T-helper 2 cell treated with Interferon-gamma antibody and Interleukin-4, amounts not matched to agents 5 μg/mL and 100 μg/mL, for 36 hours (primary cell): ENCODE results near the gene SLFN11.
"Not testable (repeated sequence)": the region's sequence is repeated elsewhere in the genome, so short reads cannot be mapped to it uniquely, and the experiment has no call there.

Experiments used
- DNase-seq: peaks from one replicate; pipeline ENCODE4 v3.0.0; 2021; ENCODE audit warnings: low spot score
- H3K27ac Mint-ChIP-seq: one replicate; pipeline ENCODE4 v1.8.0; 2021; ENCODE audit warnings: mild to moderate bottlenecking, mixed read lengths
- H3K27me3 Mint-ChIP-seq: one replicate; pipeline ENCODE4 v1.8.0; 2021; ENCODE audit warnings: low read depth, mixed read lengths
- H3K36me3 Mint-ChIP-seq: one replicate; pipeline ENCODE4 v1.8.0; 2021; ENCODE audit warnings: low read depth, mixed read lengths
- H3K4me1 Mint-ChIP-seq: one replicate; pipeline ENCODE4 v1.8.0; 2021; ENCODE audit warnings: low read depth, mixed read lengths
- H3K4me3 Mint-ChIP-seq: one replicate; pipeline ENCODE4 v1.8.0; 2022; ENCODE audit warnings: mild to moderate bottlenecking, moderate library complexity, mixed read lengths
- H3K9me3 Mint-ChIP-seq: one replicate; pipeline ENCODE4 v1.8.0; 2021; ENCODE audit warnings: mixed read lengths

SLFN11 gene

DNA sequence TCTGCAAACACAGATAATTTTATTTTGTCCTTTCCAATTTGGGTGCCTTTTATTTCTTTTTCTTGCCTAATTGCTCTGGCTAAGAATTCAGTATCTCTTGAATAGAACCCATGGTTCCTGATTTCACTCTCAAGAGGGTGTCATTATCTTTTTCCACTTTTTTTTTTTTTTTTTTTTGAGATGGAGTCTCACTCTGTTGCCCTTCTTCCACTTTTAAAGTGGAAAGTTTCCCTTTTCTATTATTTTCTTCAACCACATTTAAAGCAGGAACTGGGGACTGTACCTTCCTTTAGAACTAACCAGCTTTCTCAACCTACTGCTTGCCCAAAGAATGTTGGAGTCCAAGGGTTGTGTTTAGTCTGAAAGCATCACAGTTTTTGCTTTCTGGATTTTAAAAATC is 31.1 kb downstream of the SLFN11 start:
- H3K27me3 Mint-ChIP-seq: peaks cover 18% of the 10 kb centered on the region
- peaks cover 53% of the 10 kb centered on the region for H3K4me1 Mint-ChIP-seq
- peak overlapping the region; percentile 5 for H3K27ac Mint-ChIP-seq
- peak overlapping the region; percentile 65 for H3K4me3 Mint-ChIP-seq
- peaks cover 43% of the 10 kb centered on the region for H3K9me3 Mint-ChIP-seq
- no peak for DNase-seq
- peaks cover 44% of the 10 kb centered on the region for H3K36me3 Mint-ChIP-seq

DNA sequence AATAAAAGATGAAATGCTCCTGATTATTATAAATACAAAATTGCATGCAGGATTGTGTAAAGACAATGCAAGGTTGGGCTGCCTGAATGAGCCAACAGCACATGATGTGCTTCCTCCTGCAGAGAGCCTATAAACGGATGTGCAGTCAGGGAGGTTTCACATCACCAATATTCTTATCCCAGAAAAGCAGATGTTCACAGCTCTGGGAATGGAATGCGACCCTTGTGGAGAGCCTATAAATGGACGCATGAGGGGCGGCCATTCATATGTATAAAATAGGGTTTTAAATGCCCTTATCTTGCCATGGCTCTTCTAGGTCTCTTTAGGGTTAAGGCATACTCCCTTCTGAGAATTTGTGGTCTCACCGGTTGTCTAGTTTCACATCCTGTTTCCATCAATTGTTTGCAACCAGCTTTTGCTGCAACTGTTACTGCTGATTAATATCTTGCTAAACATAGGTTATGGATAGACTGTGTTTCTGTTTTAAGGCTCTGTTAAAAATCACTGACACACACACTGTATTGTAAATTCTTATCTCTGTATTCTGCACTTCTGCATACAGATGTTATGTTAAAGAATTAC is 31.9 kb downstream of the SLFN11 start:
- Mint-ChIP-seq H3K27me3 (peaks cover 18% of the 10 kb centered on the region), H3K36me3 (peaks cover 45% of the 10 kb centered on the region), H3K27ac (peak overlapping the region; percentile 73), H3K4me1 (peaks cover 47% of the 10 kb centered on the region), H3K9me3 (peaks cover 43% of the 10 kb centered on the region), H3K4me3 (peak overlapping the region; percentile 65)
- DNase-seq: peak; percentile 42

DNA sequence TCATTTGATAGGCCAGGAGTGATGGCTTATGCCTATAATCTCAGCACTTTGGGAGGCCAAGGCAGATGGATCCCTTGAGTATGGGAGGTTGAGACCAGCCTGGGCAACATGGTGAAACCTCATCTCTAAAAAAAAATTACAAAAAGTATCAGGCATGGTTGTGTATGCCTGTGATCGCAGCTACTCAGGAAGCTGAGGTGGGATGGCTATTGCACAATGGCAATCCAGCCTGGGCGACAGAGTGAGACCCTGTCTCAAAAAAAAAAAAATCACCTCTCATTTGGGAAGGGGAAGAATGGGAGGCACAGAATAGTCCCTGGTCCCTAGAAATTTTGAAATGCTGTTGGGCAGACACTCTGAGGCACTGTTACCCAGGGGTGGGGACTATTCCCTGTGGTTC is 35.2 kb downstream of the SLFN11 start:
- Mint-ChIP-seq H3K9me3 (peaks cover 35% of the 10 kb centered on the region), H3K27me3 (peaks cover 5% of the 10 kb centered on the region), H3K36me3 (peaks cover 44% of the 10 kb centered on the region), H3K4me1 (peaks cover 35% of the 10 kb centered on the region), H3K4me3 (no peak overlapping the region), H3K27ac (no peak overlapping the region)
- no peak for DNase-seq

DNA sequence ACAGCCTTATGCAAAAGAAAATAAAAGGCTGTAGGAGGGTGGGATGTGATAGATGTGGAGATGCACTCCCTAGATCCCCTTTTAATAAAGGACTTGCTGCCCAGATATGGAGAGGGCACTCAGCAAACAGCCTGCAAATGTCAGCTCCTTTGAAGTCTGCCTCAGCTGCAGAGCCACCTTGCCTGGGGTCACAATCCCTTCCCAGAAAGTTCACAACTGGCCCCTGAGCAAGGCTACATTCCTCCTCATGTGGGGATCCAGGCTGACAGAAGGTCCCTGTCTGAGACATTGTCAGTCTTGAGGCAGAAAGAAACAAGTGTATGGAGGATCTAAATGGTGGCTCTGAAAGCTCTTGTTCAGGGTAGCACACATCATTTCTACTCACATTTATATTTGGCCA is 36.1 kb downstream of the SLFN11 start:
- Mint-ChIP-seq H3K27ac (no peak overlapping the region), H3K4me1 (peaks cover 30% of the 10 kb centered on the region), H3K27me3 (peaks cover 2% of the 10 kb centered on the region), H3K36me3 (peaks cover 41% of the 10 kb centered on the region), H3K9me3 (peaks cover 28% of the 10 kb centered on the region), H3K4me3 (no peak overlapping the region)
- DNase-seq: no peak

DNA sequence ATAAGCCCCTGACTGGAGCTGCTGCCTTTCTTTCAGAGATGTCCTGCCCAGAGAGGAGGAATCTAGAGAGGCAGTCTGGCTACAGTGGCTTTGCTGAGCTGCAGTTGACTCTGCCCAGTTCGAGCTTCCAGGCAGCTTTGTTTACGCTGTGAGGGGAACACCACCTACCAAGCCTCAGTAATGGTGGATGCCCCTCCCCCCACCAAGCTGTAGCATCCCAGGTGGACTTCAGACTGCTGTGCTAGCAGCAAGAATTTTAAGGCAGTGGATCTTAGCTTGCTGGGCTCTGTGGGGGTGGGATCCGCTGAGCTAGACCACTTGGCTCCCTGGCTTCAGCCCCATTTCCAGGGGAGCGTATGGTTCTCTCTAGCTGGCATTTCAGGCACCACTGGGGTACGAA is 39.8 kb downstream of the SLFN11 start:
- peaks cover 13% of the 10 kb centered on the region for H3K4me1 Mint-ChIP-seq
- not testable (repeated sequence) for H3K27ac Mint-ChIP-seq, DNase-seq, H3K4me3 Mint-ChIP-seq, H3K9me3 Mint-ChIP-seq
- H3K36me3 Mint-ChIP-seq: peaks cover 47% of the 10 kb centered on the region
- H3K27me3 Mint-ChIP-seq: peaks cover 16% of the 10 kb centered on the region

DNA sequence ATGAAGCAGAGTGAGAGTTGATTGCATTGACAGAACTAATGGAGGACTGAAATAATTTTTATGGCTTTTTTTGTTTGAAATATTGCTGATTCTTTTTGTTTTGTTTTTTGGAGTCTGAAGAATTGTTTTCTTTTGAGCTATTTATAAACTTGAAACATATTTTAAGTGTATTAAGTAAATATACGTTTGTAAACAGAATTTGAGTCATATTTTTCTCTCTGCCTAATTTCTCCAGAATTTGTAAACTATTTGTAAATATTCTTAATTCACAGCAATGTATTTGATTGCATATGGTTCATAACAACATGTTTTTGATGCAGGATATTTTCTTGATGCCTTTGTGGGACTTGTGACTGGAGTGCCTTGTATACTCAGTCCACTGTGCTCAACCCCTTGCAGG is 50.7 kb downstream of the SLFN11 start:
- H3K36me3 Mint-ChIP-seq: peaks cover 75% of the 10 kb centered on the region
- no peak overlapping the region for H3K4me3 Mint-ChIP-seq

DNA sequence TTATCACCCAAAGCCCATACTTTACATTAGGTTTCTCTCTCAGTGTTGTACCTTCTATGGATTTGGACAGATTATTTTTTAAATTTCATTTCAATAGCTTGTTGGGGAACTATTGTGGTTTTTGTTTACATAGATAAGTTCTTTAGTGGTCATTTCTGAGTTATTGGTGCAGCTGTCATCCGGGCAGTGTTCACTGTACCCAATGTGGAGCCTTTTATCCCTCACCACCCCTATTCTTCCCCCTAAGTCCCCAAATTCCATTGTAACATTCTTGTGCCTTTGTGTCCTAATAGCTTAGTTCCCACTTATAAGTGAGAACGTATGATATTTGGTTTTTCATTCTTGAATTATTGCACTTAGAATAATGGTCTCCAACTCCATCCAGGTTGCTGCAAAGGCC is 57.5 kb downstream of the SLFN11 start:
- no peak for DNase-seq
- Mint-ChIP-seq H3K9me3 (no peaks in the 10 kb centered on the region), H3K36me3 (peaks cover 23% of the 10 kb centered on the region), H3K27ac (no peak overlapping the region), H3K4me3 (no peak overlapping the region), H3K27me3 (no peaks in the 10 kb centered on the region), H3K4me1 (peaks cover 69% of the 10 kb centered on the region)

More for the DNA sequence above, 50.7 kb downstream of the SLFN11 start:
- no peak for DNase-seq
- Mint-ChIP-seq H3K27me3 (peaks cover 3% of the 10 kb centered on the region), H3K9me3 (peaks cover 31% of the 10 kb centered on the region), H3K27ac (no peak overlapping the region), H3K4me1 (peaks cover 13% of the 10 kb centered on the region)

DNA sequence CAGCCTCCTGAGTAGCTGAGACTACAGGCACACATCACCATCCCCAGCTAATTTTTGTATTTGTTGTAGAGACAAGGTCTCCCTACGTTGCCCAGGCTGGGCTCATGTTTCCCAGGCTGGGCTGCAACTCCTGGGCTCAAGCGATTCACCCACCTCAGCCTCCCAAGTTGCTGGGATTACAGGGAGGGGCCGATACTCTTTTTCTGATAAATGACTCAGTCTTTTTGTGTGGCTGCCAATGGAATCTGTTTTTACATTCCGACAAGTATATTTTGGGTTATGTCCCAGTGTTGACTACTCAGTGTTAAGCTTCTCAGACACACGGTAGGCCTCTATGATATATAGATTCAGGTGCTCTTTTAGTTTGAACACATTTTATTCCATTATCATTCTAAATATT is 58.1 kb downstream of the SLFN11 start:
- H3K27me3 Mint-ChIP-seq: no peaks in the 10 kb centered on the region
- H3K4me3 Mint-ChIP-seq: peak overlapping the region; percentile 99
- DNase-seq: no peak
- peak overlapping the region; percentile 64 for H3K27ac Mint-ChIP-seq
- H3K9me3 Mint-ChIP-seq: no peaks in the 10 kb centered on the region
- H3K36me3 Mint-ChIP-seq: peaks cover 23% of the 10 kb centered on the region
- H3K4me1 Mint-ChIP-seq: peaks cover 69% of the 10 kb centered on the region

DNA sequence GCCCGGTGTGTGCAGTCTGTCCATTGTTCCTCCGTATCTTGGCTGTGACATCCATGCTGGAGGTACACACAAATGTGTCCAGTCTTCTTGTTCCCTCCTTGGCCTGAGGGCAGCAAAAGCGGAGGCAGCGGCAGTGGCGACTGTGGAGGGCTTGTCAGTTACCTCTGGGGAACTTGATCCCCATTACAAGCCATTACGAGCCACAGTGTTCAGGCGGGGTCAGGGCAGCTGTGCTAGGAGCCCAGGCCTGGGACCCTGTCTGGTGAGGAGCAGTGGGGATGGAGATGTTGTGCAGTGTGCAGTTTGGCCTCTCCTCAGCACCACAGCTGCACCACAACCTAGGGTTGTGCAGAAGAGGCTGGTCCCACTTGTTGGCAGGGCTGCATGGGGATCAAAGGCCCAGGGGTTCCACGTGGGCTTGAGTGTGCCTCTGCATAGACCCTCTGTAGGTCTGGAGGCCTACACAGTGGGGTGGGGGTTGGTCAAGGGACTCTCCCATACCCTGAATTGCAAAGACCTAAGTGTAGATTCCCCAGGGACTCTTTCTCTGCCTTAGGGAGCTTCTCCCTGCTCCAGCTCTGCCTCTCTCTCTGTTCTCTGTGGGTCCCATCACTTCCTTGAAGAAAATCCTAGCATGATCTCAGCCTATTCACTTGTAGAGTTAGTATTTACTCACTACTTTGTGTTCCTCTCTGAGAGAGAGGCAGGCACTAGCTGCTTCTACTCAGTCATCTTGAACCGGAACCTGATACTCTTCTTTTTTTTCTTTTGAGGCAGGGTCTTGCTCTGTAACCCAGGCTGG is 58.8 kb downstream of the SLFN11 start:
- H3K27me3 Mint-ChIP-seq: no peaks in the 10 kb centered on the region
- peak overlapping the region; percentile 98 for H3K27ac Mint-ChIP-seq
- DNase-seq: no peak
- H3K9me3 Mint-ChIP-seq: peaks cover 4% of the 10 kb centered on the region
- H3K4me1 Mint-ChIP-seq: peaks cover 69% of the 10 kb centered on the region
- peaks cover 16% of the 10 kb centered on the region for H3K36me3 Mint-ChIP-seq
- H3K4me3 Mint-ChIP-seq: peak overlapping the region; percentile 99

DNA sequence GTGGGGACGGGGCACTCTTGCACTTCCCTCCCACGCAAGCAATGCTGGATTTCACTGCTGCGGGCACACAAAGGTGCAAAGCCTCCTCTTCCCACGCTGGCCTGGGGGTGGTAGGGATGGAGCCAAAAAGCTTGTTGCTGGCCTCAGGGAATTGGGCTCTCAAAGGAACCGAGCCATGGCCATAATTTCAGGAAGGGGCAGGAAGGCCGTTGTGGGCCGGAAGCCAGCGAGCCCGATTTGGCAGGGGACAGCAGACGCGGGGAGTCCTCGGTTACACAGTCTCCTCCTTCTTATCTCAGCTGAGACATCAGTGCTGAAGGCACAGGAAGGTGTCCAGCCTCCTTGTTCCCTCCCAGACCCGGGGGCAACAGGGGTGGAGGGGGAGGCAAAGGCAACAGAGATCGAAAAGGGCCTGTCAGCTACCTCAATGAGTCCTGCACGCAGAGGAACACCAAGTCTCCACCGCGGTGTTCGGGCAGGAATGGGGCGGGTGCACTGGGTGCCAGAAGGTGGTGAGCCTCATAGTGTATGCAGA is 59.5 kb downstream of the SLFN11 start:
- peak overlapping the region; percentile 99 for H3K4me3 Mint-ChIP-seq
- no peaks in the 10 kb centered on the region for H3K27me3 Mint-ChIP-seq
- peaks cover 10% of the 10 kb centered on the region for H3K9me3 Mint-ChIP-seq
- H3K27ac Mint-ChIP-seq: peak overlapping the region; percentile 98
- H3K36me3 Mint-ChIP-seq: peaks cover 11% of the 10 kb centered on the region
- DNase-seq: peak; percentile 11
- peaks cover 66% of the 10 kb centered on the region for H3K4me1 Mint-ChIP-seq

DNA sequence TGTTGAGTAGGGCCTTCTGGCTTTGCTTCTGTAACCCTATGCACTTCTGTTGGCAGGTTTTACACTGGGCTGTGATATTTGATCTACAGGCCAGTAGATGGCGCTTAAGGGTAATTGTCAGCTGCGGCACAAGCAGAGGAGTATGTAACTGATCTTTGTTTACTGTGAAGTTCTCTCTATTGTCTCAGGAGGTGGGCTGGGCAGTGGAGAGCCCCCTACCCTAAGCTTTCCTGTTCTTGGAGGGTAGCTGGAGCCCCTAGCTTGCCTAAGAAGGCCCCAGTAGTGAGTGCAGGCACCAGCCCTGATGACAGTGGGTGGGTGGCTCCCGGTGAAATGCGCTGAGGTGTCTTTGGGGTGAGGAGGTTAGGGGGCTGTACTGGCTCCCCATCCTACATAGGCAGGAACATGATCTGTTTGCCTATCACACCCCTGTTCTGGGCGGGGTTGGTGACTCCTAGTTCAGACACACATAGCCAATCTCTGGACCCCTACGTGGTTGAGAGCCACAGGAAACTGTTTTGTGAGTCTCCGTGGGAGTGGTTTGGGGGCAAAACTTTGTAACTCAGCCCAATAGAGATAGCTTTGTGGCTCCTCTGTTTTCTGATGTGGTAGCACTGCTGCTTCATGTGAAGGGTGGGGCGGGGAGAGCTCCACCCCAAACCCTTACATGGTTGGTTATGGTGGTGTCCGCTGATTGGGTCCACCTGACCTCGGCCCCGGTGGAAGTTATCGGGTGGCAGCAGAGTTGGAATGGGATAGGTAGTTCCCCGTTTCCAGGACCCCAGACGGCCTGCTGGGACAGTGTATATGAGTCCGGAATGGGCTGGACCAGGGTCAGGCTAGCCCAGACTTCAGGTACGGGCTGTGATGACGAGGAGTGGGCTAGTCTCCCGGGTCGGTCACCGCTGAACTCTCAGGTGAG is 60.4 kb downstream of the SLFN11 start:
- Mint-ChIP-seq H3K27me3 (peaks cover under 1% of the 10 kb centered on the region), H3K9me3 (peaks cover 18% of the 10 kb centered on the region), H3K4me3 (peak overlapping the region; percentile 99), H3K36me3 (peaks cover 12% of the 10 kb centered on the region), H3K4me1 (peaks cover 60% of the 10 kb centered on the region), H3K27ac (peak overlapping the region; percentile 98)
- peak; percentile 75 for DNase-seq

DNA sequence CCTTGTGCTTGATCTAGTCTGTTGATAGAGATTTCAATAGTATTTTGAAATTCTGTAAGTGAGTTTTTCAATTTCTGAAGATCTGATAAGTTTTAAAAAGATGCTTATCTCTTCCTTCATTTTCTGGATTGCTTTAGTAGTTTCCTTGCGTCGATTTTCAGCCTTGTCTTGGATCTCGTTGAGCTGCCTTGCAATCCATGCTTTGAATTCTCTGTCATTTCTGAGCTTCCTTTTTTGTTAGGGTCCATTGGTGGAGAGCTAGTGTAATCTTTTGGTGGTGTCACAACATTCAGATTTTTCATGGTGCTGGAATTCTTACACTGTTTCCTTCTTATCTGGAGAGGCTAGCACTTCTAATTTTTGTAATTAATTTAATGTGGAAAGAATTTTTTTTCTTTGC is 61.1 kb downstream of the SLFN11 start:
- Mint-ChIP-seq H3K36me3 (peaks cover 12% of the 10 kb centered on the region), H3K9me3 (peaks cover 21% of the 10 kb centered on the region), H3K27me3 (peaks cover 4% of the 10 kb centered on the region), H3K27ac (peak overlapping the region; percentile 98), H3K4me3 (peak overlapping the region; percentile 99), H3K4me1 (peaks cover 53% of the 10 kb centered on the region)
- DNase-seq: no peak

DNA sequence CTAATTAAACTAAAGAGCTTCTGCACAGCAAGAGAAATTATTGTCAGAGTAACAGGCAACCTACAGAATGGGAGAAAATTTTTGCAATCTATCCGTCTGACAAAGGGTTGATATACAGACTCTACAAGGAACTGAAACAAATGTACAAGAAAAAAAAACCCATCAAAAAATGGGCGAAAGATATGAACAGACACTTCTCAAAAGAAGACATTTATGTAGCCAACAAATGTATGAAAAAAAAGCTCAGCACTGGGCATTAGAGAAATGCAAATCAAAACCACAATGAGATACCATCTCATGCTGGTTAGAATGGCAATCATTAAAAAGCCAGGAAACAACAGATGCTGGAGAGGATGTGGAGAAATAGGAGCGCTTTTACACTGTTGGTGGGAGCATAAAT is 64.1 kb downstream of the SLFN11 start:
- H3K4me1 Mint-ChIP-seq: peaks cover 31% of the 10 kb centered on the region
- not testable (repeated sequence) for H3K27me3 Mint-ChIP-seq, H3K27ac Mint-ChIP-seq, H3K4me3 Mint-ChIP-seq, H3K36me3 Mint-ChIP-seq, DNase-seq
- H3K9me3 Mint-ChIP-seq: peaks cover 31% of the 10 kb centered on the region
